ENCODE measurements around the gene HAND2.
A peak's percentile ranks its signal among the peaks of the same experiment; 100 is the strongest.

Gene HAND2

GRCh38 chr4:173498771-173499170 is 31.3 kb downstream of the HAND2 start:
- TF ChIP-seq CTCF (IDR thresholded peaks at IDR 0.05; ENCODE audit: low read depth, low read length, missing control alignments), result no peak
- in situ Hi-C loops (cut with HindIII; ENCODE audit: low sequenced_read_pairs), result no loop called here
- DNase-seq (ENCODE audit: low read depth), result no peak
- H3K4me3 ChIP-seq (ENCODE audit: low read depth, low read length), result no peak overlapping the region

GRCh38 chr4:173498023-173498422 is 32.0 kb downstream of the HAND2 start:
- no peak overlapping the region for H3K4me3 ChIP-seq (ENCODE audit: low read depth, low read length)
- in situ Hi-C loops (cut with HindIII; ENCODE audit: low sequenced_read_pairs), result no loop called here
- DNase-seq (ENCODE audit: low read depth), result no peak
- no peak for TF ChIP-seq CTCF (IDR thresholded peaks at IDR 0.05; ENCODE audit: low read depth, low read length, missing control alignments)

GRCh38 chr4:173494013-173494970 is 35.7 kb downstream of the HAND2 start:
- H3K4me3 ChIP-seq (ENCODE audit: low read depth, low read length), result peak overlapping the region; percentile 13
- in situ Hi-C loops (cut with HindIII; ENCODE audit: low sequenced_read_pairs), result no loop called here
- TF ChIP-seq CTCF (IDR thresholded peaks at IDR 0.05; ENCODE audit: low read depth, low read length, missing control alignments), result peak; percentile 84
- DNase-seq (ENCODE audit: low read depth), result no peak

- in situ Hi-C loops (cut with HindIII; ENCODE audit: low sequenced_read_pairs), result no loop called here
- TF ChIP-seq CTCF (IDR thresholded peaks at IDR 0.05; ENCODE audit: low read depth, low read length, missing control alignments), result no peak
- no peak overlapping the region for H3K4me3 ChIP-seq (ENCODE audit: low read depth, low read length)
- DNase-seq (ENCODE audit: low read depth), result no peak
These were observed 37.0 kb downstream of the HAND2 start for GRCh38 chr4:173493041-173493440.

- no peak overlapping the region for H3K4me3 ChIP-seq (ENCODE audit: low read depth, low read length)
- no peak for TF ChIP-seq CTCF (IDR thresholded peaks at IDR 0.05; ENCODE audit: low read depth, low read length, missing control alignments)
- in situ Hi-C loops (cut with HindIII; ENCODE audit: low sequenced_read_pairs), result no loop called here
- DNase-seq (ENCODE audit: low read depth), result no peak
These were observed 37.7 kb downstream of the HAND2 start for GRCh38 chr4:173492315-173492714.

- no peak overlapping the region for H3K4me3 ChIP-seq (ENCODE audit: low read depth, low read length)
- in situ Hi-C loops (cut with HindIII; ENCODE audit: low sequenced_read_pairs), result no loop called here
- no peak for TF ChIP-seq CTCF (IDR thresholded peaks at IDR 0.05; ENCODE audit: low read depth, low read length, missing control alignments)
- no peak for DNase-seq (ENCODE audit: low read depth)
These were observed 39.1 kb downstream of the HAND2 start for GRCh38 chr4:173490817-173491528.
